IPS-18c (cell line): ENCODE results near the gene SCYGR5.
"Not testable (repeated sequence)": the region's sequence is repeated elsewhere in the genome, so short reads cannot be mapped to it uniquely, and the experiment has no call there.

Source experiments
- H3K4me3 ChIP-seq: 2 replicates; pipeline ENCODE4 v1.7.0; 2013; ENCODE audit warnings: low read depth, mild to moderate bottlenecking, low read length, moderate library complexity; ENCODE audit not compliant: insufficient read depth
- H3K9me3 ChIP-seq: one replicate; pipeline ENCODE4 v1.6.1; 2013; ENCODE audit warnings: mild to moderate bottlenecking, low read length, moderate library complexity; ENCODE audit not compliant: control insufficient read depth, insufficient read depth

Gene SCYGR5

GRCh38 chr2:227661827-227662226, 4.8 kb upstream of the SCYGR5 start:
- Histone ChIP-seq H3K4me3 (no peak overlapping the region), H3K9me3 (no peaks in the 10 kb centered on the region)

DNA sequence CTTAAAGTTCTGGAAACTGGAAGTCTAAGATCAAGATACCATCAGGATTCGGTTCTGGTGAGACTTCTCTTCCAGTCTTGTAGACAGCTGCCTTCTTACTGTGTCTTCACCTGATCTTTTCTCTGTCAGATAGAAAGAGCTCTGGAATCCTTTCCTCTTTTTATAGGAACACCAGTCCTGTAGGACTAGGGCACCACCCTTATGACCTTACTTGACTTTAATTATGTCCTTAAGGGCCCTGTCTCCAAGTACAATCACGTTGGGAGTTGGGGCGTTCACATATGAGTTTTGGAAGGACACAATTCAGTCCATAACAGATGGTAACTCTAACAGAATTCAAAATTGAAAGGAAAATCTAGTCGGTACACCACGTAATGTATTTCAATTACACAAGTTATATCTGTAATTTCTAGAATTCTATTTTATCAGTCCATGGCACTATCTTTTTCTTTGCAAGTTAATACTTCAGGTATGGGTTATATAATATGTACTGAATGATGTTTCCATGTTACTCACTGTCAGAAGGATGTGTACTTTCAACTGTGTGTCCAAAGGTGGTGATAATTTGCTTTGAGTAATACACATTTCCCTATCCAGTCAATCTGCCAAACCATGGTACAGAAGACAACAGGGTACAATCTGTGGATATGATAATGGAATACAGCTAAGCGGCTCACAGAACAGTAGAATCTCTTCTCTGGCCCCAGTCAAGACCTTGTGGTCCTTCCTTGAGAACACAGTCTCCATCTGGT, 1.2 kb upstream of the SCYGR5 start:
- no peaks in the 10 kb centered on the region for H3K9me3 ChIP-seq

GRCh38 chr2:227671170-227671905, 4.7 kb downstream of the SCYGR5 start:
- Histone ChIP-seq H3K9me3 (no peaks in the 10 kb centered on the region), H3K4me3 (no peak overlapping the region)

More for the DNA sequence above, 1.2 kb upstream of the SCYGR5 start:
- no peak overlapping the region for H3K4me3 ChIP-seq

- not testable (repeated sequence) for H3K4me3 ChIP-seq, H3K9me3 ChIP-seq
Observed at GRCh38 chr2:227673620-227674019, 7.0 kb downstream of the SCYGR5 start.

- no peaks in the 10 kb centered on the region for H3K9me3 ChIP-seq
- H3K4me3 ChIP-seq, result no peak overlapping the region
Observed at GRCh38 chr2:227674485-227674884, 7.9 kb downstream of the SCYGR5 start.

DNA sequence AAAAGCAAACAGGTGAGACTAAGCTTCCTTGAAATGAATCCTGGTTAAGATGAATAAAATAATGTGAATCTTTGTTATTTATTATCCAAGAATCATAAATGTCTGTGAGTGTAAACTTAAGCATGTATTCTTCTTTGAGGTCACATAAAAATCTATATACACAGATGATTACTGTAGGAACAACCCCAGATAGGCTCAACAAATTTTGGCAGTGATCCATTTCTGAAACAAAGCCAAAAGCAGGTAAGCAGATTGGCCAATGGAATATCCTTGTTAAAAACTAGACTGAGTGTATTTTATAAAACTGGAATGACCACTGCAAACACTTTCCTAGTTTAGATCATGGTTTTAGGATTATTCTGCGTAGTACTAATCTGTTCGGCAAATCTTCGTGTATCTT, 11.3 kb downstream of the SCYGR5 start:
- Histone ChIP-seq H3K4me3 (no peak overlapping the region), H3K9me3 (no peaks in the 10 kb centered on the region)

DNA sequence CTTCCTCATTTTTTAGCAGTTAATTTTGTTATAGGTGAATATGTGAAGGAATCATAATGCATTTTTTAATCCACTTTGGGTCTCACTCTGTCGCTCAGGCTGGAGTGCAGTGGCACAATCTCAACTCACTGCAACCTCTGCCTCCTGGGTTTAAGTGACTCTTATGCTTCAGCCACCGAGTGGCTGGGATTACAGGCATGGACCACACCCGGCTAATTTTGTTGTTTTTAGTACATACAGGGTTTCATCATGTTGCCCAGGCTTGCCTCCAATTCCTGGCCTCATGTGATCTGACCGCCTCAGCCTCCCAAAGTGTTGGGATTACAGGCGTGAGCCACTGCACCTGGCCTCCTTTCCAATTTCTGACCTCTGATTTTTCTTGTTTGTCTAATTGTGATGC, 17.7 kb downstream of the SCYGR5 start:
- H3K4me3 ChIP-seq, result no peak overlapping the region
- H3K9me3 ChIP-seq, result no peaks in the 10 kb centered on the region

DNA sequence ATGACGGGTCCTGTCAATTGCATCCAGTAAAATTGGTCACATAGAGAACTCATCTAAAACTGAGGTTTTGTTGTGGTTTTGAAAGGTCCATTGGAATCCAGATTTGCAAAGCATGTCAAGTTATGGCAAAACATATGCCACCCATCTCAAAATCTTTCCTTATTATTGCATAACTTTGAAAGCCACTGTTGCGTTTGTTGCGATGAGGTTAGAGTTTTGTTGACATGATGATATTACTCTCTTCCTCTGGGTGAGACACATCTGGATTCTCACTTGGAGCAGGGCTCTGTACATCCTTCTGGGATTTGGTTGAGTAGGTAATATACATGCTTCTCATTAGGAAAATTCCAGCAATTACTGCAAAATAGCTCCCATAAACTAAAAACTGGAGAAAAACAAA, 20.6 kb downstream of the SCYGR5 start:
- Histone ChIP-seq H3K9me3 (no peaks in the 10 kb centered on the region), H3K4me3 (no peak overlapping the region)

- Histone ChIP-seq H3K9me3 (peaks cover 2% of the 10 kb centered on the region), H3K4me3 (no peak overlapping the region)
Observed at GRCh38 chr2:227696990-227697679, 30.5 kb downstream of the SCYGR5 start.

- no peak overlapping the region for H3K4me3 ChIP-seq
- no peaks in the 10 kb centered on the region for H3K9me3 ChIP-seq
Observed at GRCh38 chr2:227701556-227701955, 35.0 kb downstream of the SCYGR5 start.

DNA sequence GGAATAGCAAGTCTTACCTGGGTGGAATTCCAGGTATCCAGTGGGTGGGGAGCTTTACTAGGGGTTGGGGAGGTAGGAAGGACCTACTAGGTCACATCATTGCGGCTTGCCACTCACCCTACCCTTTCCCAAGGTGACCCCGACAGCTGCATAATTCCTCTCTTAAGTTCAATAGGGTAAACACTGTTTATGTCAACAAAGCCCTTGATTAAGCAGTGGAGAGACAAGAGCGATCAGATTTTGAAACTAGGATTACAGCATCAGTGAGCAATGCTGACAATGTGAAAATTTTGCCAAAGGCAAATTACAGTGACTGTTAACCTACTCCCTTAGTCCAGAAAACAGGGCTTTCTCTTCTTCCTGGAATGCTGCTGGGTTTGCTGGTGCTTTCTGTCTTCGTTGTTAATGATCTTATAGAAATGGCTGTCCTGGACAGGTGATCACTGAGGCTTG, 36.7 kb downstream of the SCYGR5 start:
- no peaks in the 10 kb centered on the region for H3K9me3 ChIP-seq
- no peak overlapping the region for H3K4me3 ChIP-seq

DNA sequence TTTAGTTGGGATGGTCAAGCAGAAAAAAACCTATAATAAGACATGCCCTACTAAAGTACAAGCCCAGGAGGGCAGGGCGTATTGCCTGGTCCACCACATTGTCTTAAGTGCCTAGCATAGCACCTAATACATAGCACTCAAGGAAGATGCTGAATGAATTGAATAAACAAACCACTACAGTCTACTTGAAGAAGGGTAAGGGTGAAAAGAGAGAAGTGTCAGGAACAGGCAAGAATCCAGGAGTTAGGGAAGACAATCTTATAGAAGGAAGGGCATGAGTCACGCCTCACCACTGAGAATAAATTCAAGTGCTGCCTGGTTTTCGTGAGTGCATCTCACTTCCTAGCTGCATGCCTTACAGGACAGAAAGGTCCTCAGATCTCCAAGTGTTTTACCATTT, 37.4 kb downstream of the SCYGR5 start:
- Histone ChIP-seq H3K9me3 (no peaks in the 10 kb centered on the region), H3K4me3 (no peak overlapping the region)

GRCh38 chr2:227706859-227707258, 40.3 kb downstream of the SCYGR5 start:
- Histone ChIP-seq H3K4me3 (no peak overlapping the region), H3K9me3 (peaks cover 2% of the 10 kb centered on the region)

DNA sequence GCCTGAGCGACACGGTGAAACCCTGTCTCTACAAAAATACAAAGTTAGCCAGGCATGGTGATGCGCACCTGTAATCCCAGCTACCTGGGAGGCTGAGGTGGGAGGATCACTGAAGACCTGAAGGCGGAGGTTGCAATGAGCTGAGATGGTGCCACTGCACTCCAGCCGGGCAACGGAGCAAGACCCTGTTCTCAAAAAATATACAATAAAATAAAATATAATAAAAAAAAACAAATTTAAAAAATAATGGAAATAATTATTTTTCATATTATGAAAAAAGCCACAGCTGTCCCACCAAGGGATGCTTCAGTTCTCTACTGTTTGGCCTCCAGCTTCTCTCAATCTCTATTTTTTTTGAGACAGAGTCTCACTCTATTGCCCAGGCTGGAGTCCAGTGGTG, 40.8 kb downstream of the SCYGR5 start:
- Histone ChIP-seq H3K9me3 (peaks cover 2% of the 10 kb centered on the region), H3K4me3 (no peak overlapping the region)

DNA sequence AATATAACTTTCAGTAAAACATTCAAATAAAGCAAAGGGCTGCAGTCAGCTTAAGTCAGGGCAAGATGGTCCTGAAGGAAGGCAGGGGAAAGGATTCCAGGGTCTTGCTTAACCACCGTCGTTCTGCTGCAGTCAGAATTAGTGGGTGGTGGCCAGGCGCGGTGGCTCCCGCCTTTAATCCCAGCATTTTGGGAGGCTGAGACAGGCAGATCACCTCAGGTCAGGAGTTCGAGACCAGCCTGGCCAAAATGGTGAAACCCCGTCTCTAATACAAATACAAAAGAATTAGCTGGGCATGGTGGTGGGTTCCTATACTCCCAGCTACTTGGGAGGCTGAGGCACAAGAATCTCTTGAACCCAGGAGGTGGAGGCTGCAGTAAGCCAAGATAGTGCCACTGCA, 44.4 kb downstream of the SCYGR5 start:
- H3K4me3 ChIP-seq, result no peak overlapping the region
- H3K9me3 ChIP-seq, result peaks cover 2% of the 10 kb centered on the region

DNA sequence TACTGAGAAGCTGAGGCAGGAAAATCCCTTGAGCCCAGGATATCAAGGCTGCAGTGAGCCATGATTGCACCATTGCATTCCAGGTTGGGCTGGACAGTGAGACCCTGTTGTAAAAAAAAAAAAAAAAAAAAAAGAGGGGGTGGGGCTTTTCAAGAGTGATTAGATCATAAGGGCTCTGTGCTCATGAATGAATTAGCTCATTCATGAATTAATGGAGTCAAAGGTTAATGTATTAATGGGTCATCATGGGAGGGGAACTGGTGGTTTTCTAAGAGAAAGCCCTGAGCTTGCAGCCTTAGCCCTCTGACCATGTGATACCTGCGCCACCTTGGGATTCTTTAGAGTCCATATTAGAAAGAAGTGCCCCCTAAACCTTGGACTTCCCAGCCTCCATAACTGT, 46.7 kb downstream of the SCYGR5 start:
- Histone ChIP-seq H3K9me3 (peaks cover 2% of the 10 kb centered on the region), H3K4me3 (no peak overlapping the region)

- no peak overlapping the region for H3K4me3 ChIP-seq
- no peaks in the 10 kb centered on the region for H3K9me3 ChIP-seq
Observed at GRCh38 chr2:227716501-227716900, 49.9 kb downstream of the SCYGR5 start.
